Amygdala (tissue), 56 donors: Measurements from ENCODE around the gene SWAP70.

Experiments
- DNase-seq, 56 donors: peaks; one replicate each; lab custom pipeline; 2025; lab: John Stamatoyannopoulos, UW

SWAP70 gene

DNA sequence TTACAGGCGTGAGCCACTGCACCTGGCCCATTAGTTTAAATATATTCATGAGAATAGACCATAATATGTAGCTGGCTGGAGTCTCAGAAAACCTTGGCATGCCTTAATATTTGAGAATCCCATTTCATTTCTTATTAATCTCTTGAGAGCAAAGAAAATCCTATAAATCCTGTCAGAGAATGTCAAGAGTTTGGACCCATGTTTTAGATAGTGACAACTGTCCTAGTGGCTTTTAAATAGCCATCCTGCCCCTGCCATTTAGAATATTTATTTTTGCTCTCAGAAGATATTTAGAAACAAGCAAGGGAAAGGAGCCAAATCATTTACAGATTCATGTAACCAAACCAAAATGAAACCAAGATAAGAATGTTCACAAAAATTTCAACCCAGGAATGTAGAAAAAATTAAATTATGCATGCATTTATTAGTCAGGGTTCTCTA, 107.2 kb downstream of the SWAP70 start:
- DNase-seq = no peak

DNA sequence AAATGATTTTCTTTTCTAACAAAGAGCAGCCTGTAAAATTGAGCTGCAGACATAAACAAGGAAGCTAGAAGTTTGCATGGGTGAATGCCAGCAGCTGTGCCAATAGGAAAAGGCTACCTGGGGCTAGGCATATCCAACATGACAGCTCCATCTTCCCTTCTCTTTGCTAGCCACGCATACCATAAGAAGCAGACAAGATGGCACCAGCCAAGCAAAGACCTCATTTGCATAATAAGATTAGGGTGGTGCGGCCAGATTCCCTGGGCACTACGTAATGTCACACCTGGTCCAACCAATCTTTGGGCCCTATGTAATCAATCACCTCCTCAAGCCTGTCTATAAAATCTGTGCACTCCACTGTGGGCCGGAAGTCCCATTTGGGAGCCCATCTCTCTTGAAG, 108.3 kb downstream of the SWAP70 start:
- no peak for DNase-seq

DNA sequence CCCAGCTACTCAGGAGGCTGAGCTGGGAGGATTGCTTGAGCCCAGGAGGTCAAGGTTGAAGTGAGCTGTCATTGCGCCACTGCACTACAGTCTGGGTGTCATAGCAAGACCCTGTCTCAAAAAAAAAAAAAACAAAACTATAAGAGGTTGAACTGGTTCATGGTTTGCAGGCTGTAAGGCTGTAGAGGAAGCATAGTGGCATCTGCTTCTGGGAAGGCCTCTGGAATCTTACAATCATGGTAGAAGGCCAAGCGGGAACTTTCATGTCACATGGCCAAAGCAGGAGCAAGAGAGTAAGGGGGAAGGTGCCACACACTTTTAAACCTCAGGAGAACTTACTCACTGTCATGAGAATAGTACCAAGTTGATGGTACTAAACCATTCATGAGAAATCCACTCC, 109.6 kb downstream of the SWAP70 start:
- DNase-seq = no peak

DNA sequence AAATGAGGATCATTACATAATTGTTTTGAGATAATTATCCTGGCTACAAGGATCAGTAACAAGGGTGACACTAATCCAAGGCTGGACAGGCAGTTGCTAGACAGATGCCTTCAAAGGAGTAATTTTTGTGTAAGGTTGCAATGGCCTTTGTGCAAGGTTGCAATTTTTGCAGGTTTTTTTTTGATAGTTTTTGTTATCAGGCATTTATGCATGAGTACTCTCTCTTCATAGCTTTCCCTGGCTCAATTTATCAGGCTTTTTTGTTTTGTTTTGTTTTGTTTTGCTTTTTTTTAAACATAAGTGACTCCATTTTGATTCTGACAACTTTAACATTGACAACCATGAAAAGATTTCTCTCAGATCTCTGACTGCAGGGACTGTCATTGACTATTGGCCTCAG, 110.2 kb downstream of the SWAP70 start:
- no peak for DNase-seq

DNA sequence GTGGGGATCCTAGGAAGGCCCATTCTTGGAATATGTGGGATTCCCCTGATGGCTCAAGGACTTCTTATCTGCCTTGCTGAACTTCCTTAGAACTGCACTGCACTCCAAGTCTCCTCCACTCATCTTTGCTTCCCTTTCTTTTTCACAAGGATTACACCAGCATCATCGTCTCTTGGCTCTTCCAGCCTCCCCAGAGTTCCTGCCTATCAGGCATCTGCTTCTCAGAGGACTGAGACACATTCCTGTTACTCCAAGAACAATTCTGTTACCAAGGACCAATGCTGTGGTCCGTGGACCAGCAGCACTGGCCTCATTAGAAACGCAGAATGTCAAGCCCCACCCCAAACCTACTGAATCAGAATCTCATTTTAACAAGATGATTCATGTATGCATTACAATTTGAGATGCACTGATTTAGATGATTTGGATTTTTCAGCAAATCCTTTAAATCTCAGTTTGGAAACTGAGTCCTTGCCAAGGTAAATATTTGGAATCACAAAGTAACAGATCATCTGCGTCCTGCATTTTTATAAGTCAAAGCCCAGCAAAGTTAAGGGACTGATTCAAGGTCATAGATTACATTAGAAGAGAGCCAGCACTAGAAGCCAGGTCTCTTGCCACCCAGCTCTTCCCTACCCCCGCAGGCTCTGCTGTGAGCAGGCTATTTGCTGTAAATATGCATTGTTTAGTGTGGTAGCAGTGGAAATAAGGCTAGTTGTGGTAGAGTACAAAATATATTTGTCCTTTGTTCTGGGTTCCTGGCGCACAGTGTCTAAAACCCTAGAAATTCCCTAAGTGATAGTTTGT, 110.9 kb downstream of the SWAP70 start:
- no peak for DNase-seq

DNA sequence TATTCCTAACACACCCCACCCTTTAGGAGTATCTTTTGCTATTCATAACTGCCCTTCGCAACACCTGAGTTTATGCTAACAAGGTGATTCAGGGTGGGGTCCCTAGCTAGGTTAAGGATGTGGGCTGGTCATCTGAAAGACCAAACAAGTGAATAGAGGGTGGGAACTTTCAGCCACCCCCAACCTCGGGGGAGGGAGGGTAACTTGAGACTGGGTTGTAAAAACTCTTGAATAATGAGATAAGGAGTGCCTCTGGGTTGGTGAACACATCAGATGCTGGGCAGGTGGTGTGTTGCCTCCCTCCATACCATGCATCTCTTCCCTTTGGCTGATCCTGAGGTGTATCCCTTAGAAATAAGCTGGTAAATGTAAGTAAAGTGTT, 111.5 kb downstream of the SWAP70 start:
- no peak for DNase-seq

DNA sequence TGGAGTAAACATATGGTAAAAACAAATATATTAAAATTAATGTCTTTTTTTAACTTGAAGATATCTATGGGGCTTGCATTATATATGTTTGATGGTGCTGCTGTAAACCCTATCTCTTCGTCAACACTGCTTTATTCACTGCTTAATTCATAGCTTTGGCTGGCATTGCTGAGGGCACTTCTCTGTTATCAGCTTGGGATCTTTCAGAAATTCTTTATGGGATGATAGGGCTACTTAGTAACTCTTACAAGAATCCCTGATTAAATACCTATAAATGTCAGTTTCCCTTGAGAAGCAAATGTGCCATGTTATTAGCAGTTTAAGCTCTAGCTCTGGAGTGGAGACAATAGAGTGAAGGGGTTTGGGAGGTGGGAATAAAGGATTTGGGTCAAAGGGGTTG, 112.3 kb downstream of the SWAP70 start:
- no peak for DNase-seq

DNA sequence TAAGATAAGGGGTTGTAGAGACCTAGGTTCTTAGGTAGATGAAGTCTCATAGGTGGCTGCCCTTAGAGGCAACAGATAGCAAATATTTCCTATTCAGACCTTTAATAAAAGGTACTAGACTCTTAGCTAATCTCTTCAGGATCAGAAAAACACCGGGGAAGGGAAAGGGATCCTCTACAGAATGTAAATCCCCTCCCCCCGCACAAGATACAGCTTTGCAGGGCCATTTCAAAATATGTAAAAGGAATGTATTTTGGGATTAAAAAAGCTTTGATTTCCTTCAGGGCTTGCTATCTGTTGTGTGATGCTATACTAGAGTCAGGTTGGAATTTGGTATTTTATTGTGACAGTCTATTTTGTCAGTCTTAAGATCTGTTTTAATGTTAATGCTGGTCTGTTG, 113.2 kb downstream of the SWAP70 start:
- no peak for DNase-seq

DNA sequence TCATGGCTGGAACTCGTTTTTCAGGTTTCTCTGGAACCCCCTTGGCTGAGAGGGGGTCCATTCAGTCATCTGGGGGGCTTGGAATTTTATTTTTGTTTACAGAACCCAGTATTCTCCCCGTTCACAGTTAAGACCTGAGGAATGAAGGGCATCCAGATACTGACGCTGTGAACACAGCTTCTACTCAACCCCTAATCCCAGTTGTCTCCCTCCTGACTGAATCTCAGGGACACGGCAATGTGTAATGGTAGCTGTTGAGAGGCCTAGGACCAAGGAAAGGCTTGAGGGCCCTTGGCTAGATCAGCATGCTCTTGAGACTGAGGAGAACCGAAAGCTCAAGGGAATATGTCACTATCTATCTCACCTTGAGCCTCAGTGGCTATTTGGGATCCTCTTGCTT, 113.6 kb downstream of the SWAP70 start:
- no peak for DNase-seq

DNA sequence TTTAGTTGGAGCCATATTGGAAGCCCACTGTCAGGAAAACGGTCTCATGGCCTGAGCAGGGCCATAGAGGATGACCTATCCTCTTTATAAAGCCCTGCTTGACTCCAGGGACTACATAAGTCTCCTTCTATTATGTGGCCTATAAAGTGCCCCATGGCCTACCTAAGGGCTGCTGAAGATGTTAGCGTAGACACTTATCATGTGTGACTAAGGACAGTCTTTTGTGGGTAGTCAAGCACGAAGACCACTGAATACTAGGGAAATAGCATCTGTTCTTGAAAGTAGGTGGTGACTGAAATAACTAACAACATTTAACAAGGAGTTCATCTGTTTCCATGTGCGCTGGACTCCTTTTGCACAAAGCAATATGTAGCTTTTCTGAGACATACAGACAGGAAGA, 117.1 kb downstream of the SWAP70 start:
- DNase-seq = no peak

DNA sequence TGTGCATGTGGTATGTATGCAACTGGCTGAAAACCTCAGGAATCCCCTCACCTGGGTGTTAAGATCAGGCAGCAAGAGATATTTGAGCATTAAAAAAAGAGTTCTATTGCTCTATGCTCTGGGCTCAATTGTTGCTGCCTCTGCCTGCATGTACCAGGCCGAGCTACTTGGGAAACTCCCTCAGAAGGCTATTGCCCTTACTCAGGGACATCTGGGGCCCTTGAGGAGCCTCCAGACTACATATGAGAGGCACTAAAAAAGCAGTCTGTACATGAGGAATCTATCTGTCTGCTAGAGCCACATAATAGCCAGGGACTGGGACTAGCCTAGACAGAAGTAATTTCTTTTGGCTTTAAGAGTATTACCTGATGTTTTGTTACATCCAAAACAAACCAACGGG, 120.1 kb downstream of the SWAP70 start:
- no peak for DNase-seq

DNA sequence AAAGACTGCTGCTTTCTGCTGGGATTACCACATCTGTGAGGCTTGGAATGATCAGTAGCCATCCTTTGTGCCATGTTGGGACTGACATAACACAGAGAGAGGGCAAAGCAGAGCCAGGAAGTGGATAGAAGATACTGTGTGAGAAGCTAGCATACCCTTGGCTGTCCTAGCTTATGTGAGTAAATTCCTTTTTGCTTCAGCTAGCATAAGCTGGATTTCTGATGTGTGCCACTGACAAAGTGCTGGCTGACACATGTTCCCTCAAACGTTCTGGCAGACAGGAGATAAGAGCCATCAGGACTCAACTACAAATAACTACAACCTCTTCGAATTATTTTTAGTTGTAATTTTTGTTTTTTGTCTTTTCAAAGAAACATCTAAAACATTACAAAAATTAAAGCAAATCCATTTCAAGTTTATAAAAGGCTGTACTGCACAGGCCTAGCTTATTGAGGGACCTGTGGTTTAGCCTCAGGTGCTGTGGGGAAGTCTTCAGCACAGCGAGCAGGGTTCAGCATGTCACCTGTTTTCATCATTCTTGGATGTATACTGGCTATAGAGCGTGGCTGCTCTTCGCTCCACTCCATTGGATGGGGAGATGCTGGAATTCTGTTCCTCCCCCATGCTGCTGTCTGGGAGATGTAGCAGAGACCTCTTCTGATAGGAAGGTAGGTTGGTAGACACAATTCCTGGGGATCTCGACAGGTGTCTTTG, 120.9 kb downstream of the SWAP70 start:
- no peak for DNase-seq

DNA sequence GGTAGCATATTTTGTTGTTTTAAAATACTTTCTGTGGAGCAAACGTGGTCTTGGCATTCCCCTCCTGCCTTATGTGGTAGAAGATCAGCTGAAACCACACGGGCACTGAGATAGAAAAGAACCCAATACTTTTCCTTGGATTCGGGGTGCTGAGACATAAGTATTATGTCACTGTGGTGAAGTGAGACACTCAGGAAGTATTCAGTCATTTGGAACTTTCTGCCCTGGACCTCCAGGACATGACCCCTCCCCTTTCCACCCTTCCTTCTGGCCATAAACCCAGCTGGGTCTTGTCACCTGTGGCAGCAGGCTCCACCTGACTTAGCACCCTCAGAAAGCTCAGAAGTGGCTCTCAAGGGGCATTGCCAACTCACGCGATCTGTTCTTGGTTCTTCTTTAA, 123.4 kb downstream of the SWAP70 start:
- DNase-seq = no peak

DNA sequence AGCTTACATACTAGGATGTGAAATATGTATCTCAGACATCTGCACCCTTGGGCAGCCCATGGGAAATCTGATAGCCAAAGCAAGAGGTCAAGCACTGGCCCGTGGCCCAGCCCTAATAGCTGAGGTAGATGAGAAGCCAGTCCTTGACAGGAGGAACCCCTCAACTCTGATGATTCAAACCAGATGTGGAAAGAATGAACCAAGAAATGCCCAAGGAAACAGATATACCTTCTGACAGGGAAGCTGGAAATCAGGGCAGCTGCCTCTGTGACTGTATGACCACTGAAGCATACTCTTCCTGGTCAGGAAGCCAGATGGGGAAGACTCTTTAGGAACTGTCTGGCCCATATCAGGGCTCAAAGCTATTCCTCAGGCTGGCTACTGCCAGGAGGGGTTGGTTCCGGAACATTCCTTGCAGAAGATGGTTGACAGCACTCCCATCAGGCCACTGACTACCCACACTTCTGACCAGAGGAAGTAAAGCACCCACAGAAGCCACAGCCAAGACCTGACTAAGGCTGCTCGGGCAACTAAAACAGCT, 124.2 kb downstream of the SWAP70 start:
- DNase-seq = peak in 2 of 56 donors; percentile 4 to 5

DNA sequence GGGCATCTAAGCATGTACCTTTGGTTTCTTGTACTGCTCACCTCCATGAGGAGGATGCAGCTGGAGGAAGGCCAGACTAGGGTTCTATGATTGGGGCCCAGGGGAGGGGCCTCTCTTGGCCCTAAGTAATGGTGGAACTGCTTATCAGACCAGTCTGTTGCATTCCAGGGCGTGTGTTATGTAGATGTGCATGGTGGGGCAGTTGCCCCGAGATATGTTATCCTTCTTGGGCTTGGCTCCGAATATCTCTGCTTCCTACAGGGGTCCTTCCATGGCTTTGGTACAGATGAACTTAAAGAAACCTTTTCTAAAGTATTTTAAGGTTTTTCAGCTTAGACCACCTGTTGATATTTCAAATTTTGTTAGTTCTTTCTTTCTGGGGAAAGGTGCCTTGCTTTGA, 126.0 kb downstream of the SWAP70 start:
- no peak for DNase-seq

DNA sequence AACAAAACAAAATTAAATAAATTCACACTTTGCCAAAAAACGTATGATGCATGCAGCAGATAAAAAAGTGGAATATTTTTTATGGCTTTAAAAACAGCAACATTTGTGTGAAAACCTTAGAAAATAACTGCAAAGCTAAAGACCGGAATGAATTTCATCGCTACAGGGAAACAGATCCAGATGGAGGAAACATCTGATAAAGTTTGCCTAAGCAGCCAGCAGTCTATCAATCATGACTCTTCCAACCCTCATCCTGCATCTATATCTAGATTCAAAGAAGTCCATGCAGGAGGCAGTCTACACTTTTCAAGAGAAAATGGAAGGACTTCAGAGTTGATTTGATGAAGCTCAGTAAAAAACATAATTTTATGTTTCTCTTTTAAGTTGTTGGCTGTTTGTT, 126.8 kb downstream of the SWAP70 start:
- no peak for DNase-seq

DNA sequence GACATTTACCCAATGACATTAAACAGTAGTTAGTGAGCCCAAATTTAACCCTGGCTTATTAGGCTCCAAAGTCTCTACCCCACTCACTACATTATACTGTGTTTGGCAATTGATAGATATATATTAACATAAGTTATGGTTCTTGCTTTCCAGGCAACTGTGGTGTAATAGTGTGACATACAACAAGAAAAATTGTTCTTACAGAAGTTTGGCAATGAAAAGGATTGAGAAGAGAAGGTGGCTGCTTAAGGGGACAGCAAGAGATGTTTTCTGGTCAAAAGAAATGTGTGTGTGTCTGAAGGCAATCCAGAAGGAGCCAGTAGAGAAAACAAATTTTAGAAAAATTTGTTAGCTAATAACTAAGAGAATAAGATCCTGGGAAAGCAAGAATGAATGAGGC, 132.4 kb downstream of the SWAP70 start:
- DNase-seq = no peak

DNA sequence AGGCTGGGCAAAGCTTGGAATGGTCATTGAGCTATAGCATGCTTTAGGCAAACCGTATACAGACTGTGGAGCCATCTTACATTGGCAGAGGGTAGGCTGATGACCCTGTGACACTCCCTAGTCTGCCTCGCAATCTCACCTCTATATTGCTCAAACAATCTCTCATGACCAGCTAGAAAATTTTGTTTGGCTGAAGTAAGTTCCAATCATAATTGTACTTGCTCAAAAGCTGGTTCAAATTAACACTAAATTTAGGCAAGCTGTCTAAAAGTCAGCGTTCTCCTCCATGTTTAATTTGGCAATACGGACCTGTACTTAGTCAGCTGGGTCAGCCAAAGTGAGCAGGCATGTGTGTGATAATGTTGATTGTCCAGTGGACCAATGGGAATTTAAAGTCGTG, 133.0 kb downstream of the SWAP70 start:
- DNase-seq = no peak

DNA sequence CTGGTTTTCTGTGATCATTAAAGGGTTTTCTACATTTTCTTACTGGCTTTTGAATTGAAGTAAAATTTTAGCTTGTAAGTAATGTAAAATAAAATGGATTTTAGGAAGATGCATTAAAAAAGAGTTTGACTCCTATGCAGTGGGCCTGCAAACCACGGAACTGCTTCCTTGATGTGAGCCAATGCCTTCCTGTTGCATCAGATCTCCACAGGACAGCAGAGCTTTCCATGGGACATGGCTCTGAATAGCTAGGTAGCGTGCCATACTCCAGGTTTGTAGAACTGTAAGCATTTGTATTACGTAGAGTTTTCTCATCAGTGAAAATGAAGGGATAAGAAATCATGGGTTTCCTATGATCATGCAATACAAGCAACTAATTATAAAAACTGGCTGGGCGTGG, 133.4 kb downstream of the SWAP70 start:
- DNase-seq = no peak

DNA sequence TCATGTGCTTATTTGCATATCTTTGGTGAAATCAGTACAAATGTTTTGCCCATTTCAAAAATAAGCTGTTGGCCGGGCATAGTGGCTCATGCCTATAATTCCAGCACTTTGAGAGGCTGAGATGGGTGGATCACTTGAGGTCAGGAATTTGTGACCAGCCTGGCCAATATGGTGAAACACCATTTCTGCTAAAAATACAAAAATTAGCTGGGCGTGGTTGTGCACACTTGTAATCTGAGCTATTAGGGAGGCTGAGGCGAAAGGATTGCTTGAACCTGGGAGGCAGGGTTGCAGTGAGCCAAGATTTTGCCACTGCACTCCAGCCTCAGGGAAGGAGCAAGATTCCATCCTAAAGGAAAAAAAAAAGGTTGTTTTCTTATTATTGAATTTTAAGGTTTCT, 136.0 kb downstream of the SWAP70 start:
- DNase-seq = no peak

DNA sequence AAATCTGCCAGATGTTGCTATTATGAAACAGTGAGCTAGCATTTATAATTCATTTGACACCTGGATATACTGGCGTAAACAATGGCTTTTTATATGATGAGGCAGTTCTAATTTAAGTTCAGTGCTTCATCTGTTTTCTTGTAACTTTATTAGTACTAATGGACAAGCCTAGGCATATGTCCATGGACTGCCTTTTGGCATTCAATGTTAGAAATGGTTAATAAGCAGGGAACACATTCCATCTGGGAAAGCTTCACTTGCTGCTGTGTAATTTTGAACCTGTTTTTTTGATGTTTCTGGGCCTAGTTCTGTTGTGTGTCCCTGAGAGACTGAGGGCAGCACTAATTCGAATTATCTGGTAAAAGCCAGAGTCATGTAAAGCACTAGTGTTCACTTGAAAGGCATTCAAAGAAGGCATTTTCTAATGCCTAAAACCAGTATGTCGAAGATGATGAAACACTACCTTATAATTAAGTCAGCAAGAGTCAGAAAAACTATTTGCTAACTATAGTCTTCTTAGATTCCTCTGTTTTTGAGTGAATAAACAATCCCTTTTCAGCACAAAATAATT, 138.5 kb downstream of the SWAP70 start:
- no peak for DNase-seq
